GM23338 (cell line): ENCODE measurements around the gene CLDN6. TPM values are rescaled to one million over a fixed set of nuclear protein-coding genes. Genes with fewer than 3 reads are reported as not detected.
"Not testable (repeated sequence)": the region's sequence is repeated elsewhere in the genome, so short reads cannot be mapped to it uniquely, and the experiment has no call there.

ENCODE experiments used
- ATAC-seq: fragments of 200-7000 bp; cut with Tn5 transposase; 3 replicates; pipeline ENCODE4 v1.9.1; 2020
- DNase-seq: peaks from one replicate; pipeline ENCODE4 v3.0.0-alpha.2; 2015; ENCODE audit warnings: low spot score
- H2AFZ ChIP-seq: fragments of 200-600 bp; sonication (generic); 2 replicates; pipeline ENCODE4 v1.8.0; 2016; ENCODE audit warnings: antibody characterized with exemption, mild to moderate bottlenecking, moderate library complexity
- H3F3A ChIP-seq: fragments of 200-600 bp; sonication (generic); replicated peaks from 2 replicates; pipeline ENCODE4 v1.8.0; 2017; ENCODE audit warnings: antibody characterized with exemption, mixed run types, low read depth
- H3K27ac ChIP-seq: fragments of 200-600 bp; sonication (generic); 2 replicates; pipeline ENCODE4 v1.6.1; 2016; ENCODE audit warnings: low read depth
- H3K27me3 ChIP-seq: fragments of 200-600 bp; sonication (generic); 2 replicates; pipeline ENCODE4 v1.8.0; 2016; ENCODE audit warnings: mild to moderate bottlenecking, mixed run types, moderate library complexity; ENCODE audit not compliant: insufficient read depth
- H3K36me3 ChIP-seq: fragments of 200-600 bp; sonication (generic); 2 replicates; pipeline ENCODE4 v1.8.0; 2016; ENCODE audit warnings: mild to moderate bottlenecking; ENCODE audit not compliant: insufficient read depth
- H3K4me1 ChIP-seq: fragments of 200-600 bp; sonication (generic); 2 replicates; pipeline ENCODE4 v1.8.0; 2016; ENCODE audit warnings: mild to moderate bottlenecking, moderate library complexity; ENCODE audit not compliant: insufficient read depth
- H3K4me2 ChIP-seq: fragments of 200-600 bp; sonication (generic); 2 replicates; pipeline ENCODE4 v1.7.1; 2017; ENCODE audit warnings: mixed run types
- H3K4me3 ChIP-seq: fragments of 200-600 bp; sonication (generic); 2 replicates; pipeline ENCODE4 v1.6.1; 2016; ENCODE audit warnings: mixed run types
- H3K79me2 ChIP-seq: fragments of 200-600 bp; sonication (generic); replicated peaks from 2 replicates; pipeline ENCODE4 v1.8.0; 2017; ENCODE audit warnings: mild to moderate bottlenecking; ENCODE audit not compliant: insufficient read depth
- H3K9me2 ChIP-seq: fragments of 200-600 bp; sonication (generic); 2 replicates; pipeline ENCODE4 v1.8.0; 2017; ENCODE audit not compliant: insufficient read depth
- H4K20me1 ChIP-seq: fragments of 200-600 bp; sonication (generic); replicated peaks from 2 replicates; pipeline ENCODE4 v1.8.0; 2017; ENCODE audit warnings: mild to moderate bottlenecking; ENCODE audit not compliant: insufficient read depth
- H3K27ac Mint-ChIP-seq: 2 replicates; pipeline ENCODE4 v1.8.0; 2020; ENCODE audit warnings: inconsistent platforms, mild to moderate bottlenecking, moderate library complexity, mixed read lengths
- H3K27me3 Mint-ChIP-seq: 3 replicates; pipeline ENCODE4 v1.8.0; 2022; ENCODE audit warnings: low read depth, mild to moderate bottlenecking, moderate library complexity, mixed read lengths, inconsistent platforms; ENCODE audit not compliant: insufficient read depth, poor library complexity
- H3K36me3 Mint-ChIP-seq: 3 replicates; pipeline ENCODE4 v1.8.0; 2021; ENCODE audit warnings: low read depth, mild to moderate bottlenecking, inconsistent platforms, moderate library complexity, mixed read lengths
- H3K4me1 Mint-ChIP-seq: 3 replicates; pipeline ENCODE4 v1.8.0; 2020; ENCODE audit warnings: mild to moderate bottlenecking, inconsistent platforms, mixed read lengths
- H3K4me3 Mint-ChIP-seq: 3 replicates; pipeline ENCODE4 v1.8.0; 2021; ENCODE audit warnings: moderate library complexity, mild to moderate bottlenecking, inconsistent platforms, mixed read lengths
- H3K9me3 Mint-ChIP-seq: 3 replicates; pipeline ENCODE4 v1.8.0; 2020; ENCODE audit warnings: moderate library complexity, mild to moderate bottlenecking, inconsistent platforms, mixed read lengths
- ZNF114 ChIP-seq: fragments of 250-450 bp; sonication (Bioruptor Pico); IDR thresholded peaks from 2 replicates; pipeline ENCODE4 v1.5.0; 2020; ENCODE audit warnings: mild to moderate bottlenecking, moderate library complexity
- polyA plus RNA-seq: library from polyadenylated mRNA; unstranded; fragments of >200 nt; fragmentation: Nextera tagmentation; extraction: Ambion mirVana; gene quantifications from 2 replicates; pipeline ENCODE4 v1.2.1, GENCODE V29; 2016
- total RNA-seq: library from RNA; depleted of rRNA; stranded (reverse); fragments of >200 nt; shearing (Covaris generic); gene quantifications from 2 replicates; pipeline ENCODE4 v1.2.3, GENCODE V29; 2014
- TF ChIP-seq, protein P1 (sequence below), 2 experiments: fragments of 200-600 bp in 1 of 2; sonication (generic) in 1 of 2; conservative IDR thresholded peaks; 2 replicates each; pipeline versions ENCODE4 v1.5.1 to v1.6.1; 2016 to 2017; ENCODE audit warnings: antibody characterized with exemption in 2 of 2, low read depth in 2 of 2, mild to moderate bottlenecking in 2 of 2, moderate library complexity in 1 of 2
- TF ChIP-seq, protein P2 (sequence below): fragments of 250-450 bp; sonication (Bioruptor Pico); IDR thresholded peaks from 2 replicates; pipeline ENCODE4 v1.5.0; 2020; ENCODE audit warnings: mild to moderate bottlenecking, moderate library complexity

Gene CLDN6
- total and polyA plus RNA-seq, 2 experiments from 2014 or later, result 537 to 1,028 TPM

DNA sequence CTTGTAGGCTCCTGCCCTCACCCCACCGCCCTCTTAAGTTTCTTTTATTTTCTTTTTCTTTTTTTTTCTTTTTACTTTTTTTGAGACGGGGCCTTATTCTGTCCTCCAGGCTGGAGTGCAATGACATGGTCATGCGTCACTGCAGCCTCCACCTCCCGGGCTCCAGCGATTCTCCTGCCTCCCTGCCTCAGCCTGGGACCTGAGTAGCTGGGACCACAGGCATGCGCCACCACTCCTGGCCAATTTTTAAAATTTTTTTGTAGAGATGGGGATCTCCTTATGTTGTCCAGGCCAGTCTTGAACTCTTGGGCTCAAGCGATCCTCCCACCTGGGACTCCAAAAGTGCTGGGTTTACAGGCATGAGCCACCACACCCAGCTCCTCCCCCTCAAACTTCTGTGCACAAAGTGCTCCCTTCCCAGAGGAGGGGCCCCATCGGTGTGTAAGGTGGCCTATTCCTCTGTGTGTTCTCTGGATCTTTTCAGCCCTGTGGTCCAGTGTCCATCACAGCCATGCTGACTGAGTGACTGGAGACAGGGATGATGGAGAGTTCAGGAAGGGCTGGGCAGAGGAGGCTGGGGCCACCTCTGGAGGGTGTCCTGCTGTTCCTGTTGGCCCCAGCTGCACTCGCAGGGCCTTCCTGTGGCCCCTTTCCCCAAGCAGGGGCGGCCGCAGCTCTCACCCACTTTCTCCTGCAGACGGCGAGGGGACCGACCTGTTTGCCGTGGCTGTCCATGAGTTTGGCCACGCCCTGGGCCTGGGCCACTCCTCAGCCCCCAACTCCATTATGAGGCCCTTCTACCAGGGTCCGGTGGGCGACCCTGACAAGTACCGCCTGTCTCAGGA, 38.6 kb upstream of the CLDN6 start:
- Histone ChIP-seq H4K20me1 (no peaks in the 10 kb centered on the region; the same call in 1 of the 2 replicates), H3K79me2 (no peaks in the 10 kb centered on the region; the same call in 1 of the 2 replicates), H3K4me2 (no peak overlapping the region), H3K36me3 (no peaks in the 10 kb centered on the region), H3K4me1 (peaks cover 10% of the 10 kb centered on the region), H3K27me3 (no peaks in the 10 kb centered on the region; the same call in 1 of the 2 replicates), H3F3A (peaks cover 15% of the 10 kb centered on the region), H3K4me3 (no peak overlapping the region), H3K27ac (no peak overlapping the region), H2AFZ (no peak overlapping the region), H3K9me2 (no peaks in the 10 kb centered on the region)
- no peak overlapping the region for H3K27ac Mint-ChIP-seq
- peaks cover 24% of the 10 kb centered on the region for H3K4me1 Mint-ChIP-seq
- no peak for ATAC-seq
- H3K4me3 Mint-ChIP-seq, result no peak overlapping the region
- peaks cover 15% of the 10 kb centered on the region for H3K27me3 Mint-ChIP-seq
- TF ChIP-seq, protein P1, sequence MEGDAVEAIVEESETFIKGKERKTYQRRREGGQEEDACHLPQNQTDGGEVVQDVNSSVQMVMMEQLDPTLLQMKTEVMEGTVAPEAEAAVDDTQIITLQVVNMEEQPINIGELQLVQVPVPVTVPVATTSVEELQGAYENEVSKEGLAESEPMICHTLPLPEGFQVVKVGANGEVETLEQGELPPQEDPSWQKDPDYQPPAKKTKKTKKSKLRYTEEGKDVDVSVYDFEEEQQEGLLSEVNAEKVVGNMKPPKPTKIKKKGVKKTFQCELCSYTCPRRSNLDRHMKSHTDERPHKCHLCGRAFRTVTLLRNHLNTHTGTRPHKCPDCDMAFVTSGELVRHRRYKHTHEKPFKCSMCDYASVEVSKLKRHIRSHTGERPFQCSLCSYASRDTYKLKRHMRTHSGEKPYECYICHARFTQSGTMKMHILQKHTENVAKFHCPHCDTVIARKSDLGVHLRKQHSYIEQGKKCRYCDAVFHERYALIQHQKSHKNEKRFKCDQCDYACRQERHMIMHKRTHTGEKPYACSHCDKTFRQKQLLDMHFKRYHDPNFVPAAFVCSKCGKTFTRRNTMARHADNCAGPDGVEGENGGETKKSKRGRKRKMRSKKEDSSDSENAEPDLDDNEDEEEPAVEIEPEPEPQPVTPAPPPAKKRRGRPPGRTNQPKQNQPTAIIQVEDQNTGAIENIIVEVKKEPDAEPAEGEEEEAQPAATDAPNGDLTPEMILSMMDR (conservative IDR thresholded peaks at IDR 0.05; ENCODE audit: low read depth in 2 of 2), result no peak
- DNase-seq, result no peak
- peaks cover 28% of the 10 kb centered on the region for H3K36me3 Mint-ChIP-seq
- H3K9me3 Mint-ChIP-seq, result peaks cover 4% of the 10 kb centered on the region; the same call in 2 of the 3 replicates

DNA sequence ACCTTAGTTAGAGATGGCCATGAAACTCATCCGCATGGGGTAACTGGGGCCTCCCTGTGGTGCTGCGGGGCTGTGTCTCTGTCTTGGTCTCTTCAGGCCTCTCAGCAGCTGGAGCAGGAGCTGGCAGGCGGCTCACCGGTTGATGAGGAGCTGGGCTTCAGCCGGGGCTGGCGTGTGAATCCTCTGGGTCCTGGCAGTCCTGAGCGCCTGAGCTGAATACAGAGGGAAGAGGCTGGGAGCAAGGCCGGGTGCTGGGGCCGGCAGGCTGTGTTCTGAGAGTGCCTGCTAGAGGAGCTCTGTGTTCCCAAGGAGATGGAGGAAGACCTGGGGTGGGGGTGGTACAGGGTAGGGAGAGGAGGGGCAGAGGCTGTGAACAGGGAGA, 37.7 kb upstream of the CLDN6 start:
- peaks cover 15% of the 10 kb centered on the region for H3K27me3 Mint-ChIP-seq
- not testable (repeated sequence) for H2AFZ ChIP-seq, H3K36me3 ChIP-seq, ATAC-seq, H3K27ac ChIP-seq, H4K20me1 ChIP-seq, H3K4me3 ChIP-seq, H3K27ac Mint-ChIP-seq, H3K9me3 Mint-ChIP-seq, H3K9me2 ChIP-seq, H3K4me1 ChIP-seq, H3K79me2 ChIP-seq, H3K27me3 ChIP-seq, H3K4me3 Mint-ChIP-seq
- peak; percentile 38 for DNase-seq
- H3K4me2 ChIP-seq, result 0 out of 2 replicates have a peak overlapping the region, but pooled peaks have one; percentile 14
- peaks cover 15% of the 10 kb centered on the region for H3F3A ChIP-seq
- peaks cover 29% of the 10 kb centered on the region for H3K4me1 Mint-ChIP-seq
- peaks cover 37% of the 10 kb centered on the region for H3K36me3 Mint-ChIP-seq

DNA sequence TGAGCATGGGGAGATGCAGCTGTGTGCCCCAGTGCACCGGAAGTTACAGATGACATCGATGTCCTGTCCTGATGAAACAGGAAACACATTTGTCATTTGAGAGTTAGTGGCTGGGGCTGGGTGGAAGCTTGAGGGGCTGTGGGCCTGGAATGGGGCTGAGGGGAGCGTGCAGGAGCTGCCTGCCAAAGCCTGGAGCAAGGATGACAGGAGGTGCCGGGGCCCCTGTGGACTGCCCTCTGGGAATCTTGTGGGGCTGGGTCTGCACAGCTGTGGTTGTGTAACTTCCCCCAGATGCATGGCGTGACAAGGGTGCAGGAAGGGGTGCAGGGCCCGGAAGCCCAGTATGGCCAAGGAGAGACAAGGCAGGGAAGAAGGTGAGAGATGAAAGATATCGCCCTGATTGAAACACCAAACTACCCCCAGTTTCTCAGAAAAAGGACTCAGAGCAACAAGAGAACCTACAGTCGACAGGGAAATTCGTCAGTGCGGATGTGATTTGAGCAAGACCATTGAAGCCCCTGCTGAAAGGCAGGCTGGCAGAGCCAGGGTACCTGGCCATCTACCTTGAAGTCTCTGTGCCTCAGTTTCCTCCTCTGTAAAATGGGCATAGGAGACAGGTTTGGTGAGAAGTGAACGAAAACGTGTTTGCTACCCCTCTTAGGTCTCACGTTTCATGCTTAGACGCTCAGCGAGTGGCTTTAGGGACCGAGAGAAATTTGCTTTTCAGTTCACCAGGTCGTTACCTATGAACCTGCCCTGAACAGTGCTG, 37.2 kb upstream of the CLDN6 start:
- peaks cover 5% of the 10 kb centered on the region; the same call in 1 of the 2 replicates for H3K27me3 ChIP-seq
- ATAC-seq, result no peak
- H3K36me3 ChIP-seq, result no peaks in the 10 kb centered on the region
- no peak overlapping the region for H3K4me3 ChIP-seq
- no peaks in the 10 kb centered on the region for H3K9me2 ChIP-seq
- 0 out of 2 replicates have a peak overlapping the region, but pooled peaks have one; percentile 14 for H3K4me2 ChIP-seq
- no peak overlapping the region for H2AFZ ChIP-seq
- peaks cover 7% of the 10 kb centered on the region for H3K4me1 ChIP-seq
- Mint-ChIP-seq H3K27ac (no peak overlapping the region), H3K4me1 (peaks cover 25% of the 10 kb centered on the region), H3K36me3 (peaks cover 42% of the 10 kb centered on the region), H3K4me3 (peak overlapping the region; percentile 16; the same call in 1 of the 3 replicates), H3K9me3 (peaks cover 4% of the 10 kb centered on the region; the same call in 2 of the 3 replicates), H3K27me3 (peaks cover 14% of the 10 kb centered on the region)
- no peaks in the 10 kb centered on the region; the same call in 1 of the 2 replicates for H3K79me2 ChIP-seq
- no peak for DNase-seq
- H3F3A ChIP-seq, result peaks cover 10% of the 10 kb centered on the region
- peaks cover 7% of the 10 kb centered on the region; the same call in 1 of the 2 replicates for H4K20me1 ChIP-seq
- H3K27ac ChIP-seq, result no peak overlapping the region
- TF ChIP-seq, protein P2, sequence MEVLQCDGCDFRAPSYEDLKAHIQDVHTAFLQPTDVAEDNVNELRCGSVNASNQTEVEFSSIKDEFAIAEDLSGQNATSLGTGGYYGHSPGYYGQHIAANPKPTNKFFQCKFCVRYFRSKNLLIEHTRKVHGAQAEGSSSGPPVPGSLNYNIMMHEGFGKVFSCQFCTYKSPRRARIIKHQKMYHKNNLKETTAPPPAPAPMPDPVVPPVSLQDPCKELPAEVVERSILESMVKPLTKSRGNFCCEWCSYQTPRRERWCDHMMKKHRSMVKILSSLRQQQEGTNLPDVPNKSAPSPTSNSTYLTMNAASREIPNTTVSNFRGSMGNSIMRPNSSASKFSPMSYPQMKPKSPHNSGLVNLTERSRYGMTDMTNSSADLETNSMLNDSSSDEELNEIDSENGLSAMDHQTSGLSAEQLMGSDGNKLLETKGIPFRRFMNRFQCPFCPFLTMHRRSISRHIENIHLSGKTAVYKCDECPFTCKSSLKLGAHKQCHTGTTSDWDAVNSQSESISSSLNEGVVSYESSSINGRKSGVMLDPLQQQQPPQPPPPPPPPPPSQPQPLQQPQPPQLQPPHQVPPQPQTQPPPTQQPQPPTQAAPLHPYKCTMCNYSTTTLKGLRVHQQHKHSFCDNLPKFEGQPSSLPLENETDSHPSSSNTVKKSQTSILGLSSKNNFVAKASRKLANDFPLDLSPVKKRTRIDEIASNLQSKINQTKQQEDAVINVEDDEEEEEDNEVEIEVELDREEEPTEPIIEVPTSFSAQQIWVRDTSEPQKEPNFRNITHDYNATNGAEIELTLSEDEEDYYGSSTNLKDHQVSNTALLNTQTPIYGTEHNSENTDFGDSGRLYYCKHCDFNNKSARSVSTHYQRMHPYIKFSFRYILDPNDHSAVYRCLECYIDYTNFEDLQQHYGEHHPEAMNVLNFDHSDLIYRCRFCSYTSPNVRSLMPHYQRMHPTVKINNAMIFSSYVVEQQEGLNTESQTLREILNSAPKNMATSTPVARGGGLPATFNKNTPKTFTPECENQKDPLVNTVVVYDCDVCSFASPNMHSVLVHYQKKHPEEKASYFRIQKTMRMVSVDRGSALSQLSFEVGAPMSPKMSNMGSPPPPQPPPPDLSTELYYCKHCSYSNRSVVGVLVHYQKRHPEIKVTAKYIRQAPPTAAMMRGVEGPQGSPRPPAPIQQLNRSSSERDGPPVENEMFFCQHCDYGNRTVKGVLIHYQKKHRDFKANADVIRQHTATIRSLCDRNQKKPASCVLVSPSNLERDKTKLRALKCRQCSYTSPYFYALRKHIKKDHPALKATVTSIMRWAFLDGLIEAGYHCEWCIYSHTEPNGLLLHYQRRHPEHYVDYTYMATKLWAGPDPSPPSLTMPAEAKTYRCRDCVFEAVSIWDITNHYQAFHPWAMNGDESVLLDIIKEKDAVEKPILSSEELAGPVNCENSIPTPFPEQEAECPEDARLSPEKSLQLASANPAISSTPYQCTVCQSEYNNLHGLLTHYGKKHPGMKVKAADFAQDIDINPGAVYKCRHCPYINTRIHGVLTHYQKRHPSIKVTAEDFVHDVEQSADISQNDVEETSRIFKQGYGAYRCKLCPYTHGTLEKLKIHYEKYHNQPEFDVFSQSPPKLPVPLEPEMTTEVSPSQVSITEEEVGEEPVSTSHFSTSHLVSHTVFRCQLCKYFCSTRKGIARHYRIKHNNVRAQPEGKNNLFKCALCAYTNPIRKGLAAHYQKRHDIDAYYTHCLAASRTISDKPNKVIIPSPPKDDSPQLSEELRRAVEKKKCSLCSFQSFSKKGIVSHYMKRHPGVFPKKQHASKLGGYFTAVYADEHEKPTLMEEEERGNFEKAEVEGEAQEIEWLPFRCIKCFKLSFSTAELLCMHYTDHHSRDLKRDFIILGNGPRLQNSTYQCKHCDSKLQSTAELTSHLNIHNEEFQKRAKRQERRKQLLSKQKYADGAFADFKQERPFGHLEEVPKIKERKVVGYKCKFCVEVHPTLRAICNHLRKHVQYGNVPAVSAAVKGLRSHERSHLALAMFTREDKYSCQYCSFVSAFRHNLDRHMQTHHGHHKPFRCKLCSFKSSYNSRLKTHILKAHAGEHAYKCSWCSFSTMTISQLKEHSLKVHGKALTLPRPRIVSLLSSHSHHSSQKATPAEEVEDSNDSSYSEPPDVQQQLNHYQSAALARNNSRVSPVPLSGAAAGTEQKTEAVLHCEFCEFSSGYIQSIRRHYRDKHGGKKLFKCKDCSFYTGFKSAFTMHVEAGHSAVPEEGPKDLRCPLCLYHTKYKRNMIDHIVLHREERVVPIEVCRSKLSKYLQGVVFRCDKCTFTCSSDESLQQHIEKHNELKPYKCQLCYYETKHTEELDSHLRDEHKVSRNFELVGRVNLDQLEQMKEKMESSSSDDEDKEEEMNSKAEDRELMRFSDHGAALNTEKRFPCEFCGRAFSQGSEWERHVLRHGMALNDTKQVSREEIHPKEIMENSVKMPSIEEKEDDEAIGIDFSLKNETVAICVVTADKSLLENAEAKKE (CRISPR knock-in tag), result no peak
- TF ChIP-seq ZNF114, result no peak
